Activated CD4-positive, alpha-beta T cell treated with anti-CD3 and anti-CD28 coated beads, Interleukin-10, Interleukin-2, amounts not matched to agents 100 ng/mL and 50 ng/mL, durations not matched to agents 16 hours and 8 hours (primary cell): ENCODE results near the gene ABL1.
A peak's percentile ranks its signal among the peaks of the same experiment; 100 is the strongest.

ENCODE experiments used
- DNase-seq: peaks from one replicate; pipeline ENCODE4 v3.0.0-alpha.2; 2020

Gene ABL1

GRCh38 chr9:130852801-130853200 is 17.7 kb downstream of the ABL1 start:
- DNase-seq = no peak

GRCh38 chr9:130854092-130854491 is 19.0 kb downstream of the ABL1 start:
- no peak for DNase-seq

DNA sequence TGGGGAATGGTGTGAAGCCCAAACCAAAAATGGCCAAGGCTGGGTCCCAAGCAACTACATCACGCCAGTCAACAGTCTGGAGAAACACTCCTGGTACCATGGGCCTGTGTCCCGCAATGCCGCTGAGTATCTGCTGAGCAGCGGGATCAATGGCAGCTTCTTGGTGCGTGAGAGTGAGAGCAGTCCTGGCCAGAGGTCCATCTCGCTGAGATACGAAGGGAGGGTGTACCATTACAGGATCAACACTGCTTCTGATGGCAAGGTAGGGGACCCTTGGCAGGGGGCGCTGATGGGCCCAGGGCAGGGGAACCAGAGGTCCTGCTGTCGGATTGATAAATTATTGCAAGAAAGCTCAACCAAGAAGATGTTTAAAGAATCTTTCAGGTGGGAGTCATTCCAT is 19.8 kb downstream of the ABL1 start:
- DNase-seq = no peak

- DNase-seq = no peak
These were observed 21.4 kb downstream of the ABL1 start for GRCh38 chr9:130856474-130856873.

- DNase-seq = no peak
These were observed 23.0 kb downstream of the ABL1 start for GRCh38 chr9:130857864-130858738.

DNA sequence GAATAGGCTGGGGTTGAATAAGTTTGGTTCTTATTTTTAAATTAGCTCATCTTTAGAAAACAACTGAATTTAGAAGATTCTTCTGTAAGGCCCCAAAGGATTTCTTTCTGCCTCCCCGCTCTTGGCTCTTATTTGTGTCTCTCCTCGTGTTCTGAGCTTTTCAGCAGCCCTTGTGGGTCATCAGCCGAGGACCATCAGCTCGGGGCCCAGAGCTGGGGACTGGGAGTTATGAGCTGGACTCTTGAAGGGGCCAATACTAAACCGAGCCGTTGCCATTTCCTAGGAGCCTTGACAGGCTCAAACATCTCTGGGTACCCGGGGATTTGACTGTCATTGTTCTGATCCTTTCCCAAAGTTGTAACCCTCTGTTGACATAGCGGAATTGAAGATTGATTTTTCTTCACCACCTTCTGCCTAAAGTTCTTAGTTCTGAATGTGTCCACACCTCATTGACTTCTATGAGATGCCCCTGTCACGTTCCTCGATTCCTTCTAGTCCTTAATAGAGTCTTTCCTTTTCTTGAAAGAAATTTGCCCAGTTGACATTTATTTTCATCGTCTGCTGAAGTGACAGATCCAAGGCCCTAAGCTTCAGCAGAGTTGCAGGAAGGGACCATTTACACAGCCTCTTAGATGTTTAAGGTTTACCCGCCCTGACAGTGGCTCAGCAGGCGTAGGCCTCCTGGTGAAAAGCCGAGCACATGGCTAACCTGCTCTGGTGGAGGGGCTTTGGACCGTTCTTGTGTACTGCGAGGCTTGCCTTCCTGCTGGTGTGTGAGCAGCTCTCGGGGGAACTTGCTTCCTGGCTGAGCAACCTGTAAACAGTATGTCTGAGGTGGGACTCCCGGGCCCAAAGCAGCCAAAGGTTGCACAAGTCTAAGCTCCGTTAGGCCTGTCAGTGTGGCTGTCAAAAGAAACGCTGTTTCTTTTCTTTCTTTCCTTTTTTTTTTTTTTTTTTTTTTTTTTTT is 24.0 kb downstream of the ABL1 start:
- no peak for DNase-seq

DNA sequence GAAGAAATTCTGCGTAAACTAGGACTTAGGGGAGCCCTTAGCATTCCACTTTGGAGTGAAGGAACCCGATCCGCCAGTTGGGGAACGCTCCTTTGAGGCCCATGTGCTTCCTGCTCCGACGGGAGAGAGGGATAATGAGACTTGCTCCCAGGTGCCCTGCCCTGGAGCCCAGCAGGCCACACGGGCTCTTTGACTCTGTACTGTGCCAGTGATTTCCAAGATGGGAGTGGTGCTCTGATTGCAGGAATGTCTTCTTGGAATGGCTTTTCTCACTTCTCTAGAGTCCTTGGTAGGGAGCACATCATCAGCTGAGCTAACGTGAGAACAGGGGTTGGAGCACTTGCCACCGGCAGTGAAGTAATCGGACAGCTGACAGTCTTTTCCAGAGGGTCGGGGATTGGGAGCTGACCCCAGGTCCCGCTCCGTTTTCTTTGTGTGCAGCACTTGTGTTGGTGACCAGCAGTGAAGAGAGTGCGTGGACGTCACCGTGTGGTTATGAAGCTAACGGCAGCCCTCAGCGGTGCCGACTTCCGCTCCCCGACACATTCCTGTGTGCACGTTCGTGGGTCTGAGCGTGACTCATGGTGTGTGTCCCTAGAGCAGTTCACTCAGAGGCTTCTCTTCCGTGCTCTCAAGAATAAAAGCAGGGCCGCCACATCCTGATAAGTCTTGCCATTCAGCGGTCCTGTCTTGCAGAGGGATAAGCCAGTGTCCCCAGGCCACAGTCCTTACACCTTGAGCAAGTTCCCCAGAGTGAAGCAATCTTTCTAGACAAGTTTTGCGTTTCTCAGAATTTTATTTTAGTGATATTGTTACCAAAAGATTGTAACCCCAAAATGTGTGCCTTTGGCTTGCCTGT is 25.6 kb downstream of the ABL1 start:
- DNase-seq = no peak

DNA sequence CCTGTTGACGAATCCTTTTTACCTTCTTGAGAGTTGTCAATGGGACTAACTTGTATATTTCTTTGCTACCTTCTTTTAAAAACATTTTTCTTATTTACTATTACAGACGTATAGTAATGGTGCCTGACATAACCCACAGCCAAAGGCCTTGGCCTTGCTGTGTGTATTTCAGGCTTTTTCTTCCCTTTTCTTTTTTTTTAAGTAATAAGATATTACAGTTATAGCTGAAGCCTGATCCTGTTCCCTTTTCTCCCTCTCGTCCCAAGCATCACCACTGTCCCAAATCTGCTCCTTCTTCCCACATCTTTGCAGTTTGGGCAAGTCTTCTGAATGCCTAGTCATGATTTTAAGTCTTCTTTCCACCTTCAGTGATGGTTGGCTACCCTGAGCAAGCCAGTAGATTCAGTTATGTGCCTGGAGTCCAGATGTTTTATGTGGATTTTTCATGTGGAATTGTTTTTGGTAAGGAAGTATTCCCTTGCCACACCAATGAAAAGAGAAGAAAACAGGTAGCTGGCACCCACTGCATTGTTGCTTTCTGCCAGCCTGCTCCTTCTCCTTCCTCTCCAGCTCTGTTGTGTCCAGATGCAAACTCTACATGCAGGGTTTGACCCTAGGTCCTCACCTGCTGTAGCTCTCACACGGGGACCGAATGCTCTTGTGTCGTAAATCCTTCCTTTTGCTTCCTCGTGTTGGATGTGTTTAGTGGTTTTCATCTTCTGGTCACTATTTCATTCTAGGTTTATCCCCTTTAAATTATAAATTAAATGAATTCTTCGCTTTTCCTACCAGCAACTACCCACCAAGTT is 26.5 kb downstream of the ABL1 start:
- no peak for DNase-seq

- no peak for DNase-seq
These were observed 27.2 kb downstream of the ABL1 start for GRCh38 chr9:130862217-130862616.

- no peak for DNase-seq
These were observed 27.7 kb downstream of the ABL1 start for GRCh38 chr9:130862747-130863146.

- no peak for DNase-seq
These were observed 29.5 kb downstream of the ABL1 start for GRCh38 chr9:130864541-130864940.

DNA sequence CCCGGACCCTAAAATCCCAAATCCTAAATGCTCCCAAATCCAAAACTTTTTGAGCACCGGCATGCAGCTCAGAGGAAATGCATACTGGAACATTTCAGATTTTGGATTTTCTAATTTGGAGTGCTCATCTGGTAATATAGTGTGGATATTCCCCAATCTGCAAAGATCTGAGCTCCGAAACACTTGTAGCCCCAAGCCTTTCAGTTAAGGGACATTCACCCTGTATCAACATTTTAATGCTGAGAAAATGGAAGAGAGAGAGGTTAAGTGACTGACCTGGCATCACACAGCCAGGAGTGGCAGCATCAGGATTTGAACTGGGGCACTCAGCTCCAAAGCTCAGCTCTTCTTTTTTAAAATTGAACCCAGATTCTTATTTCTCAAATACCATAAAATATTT is 30.9 kb downstream of the ABL1 start:
- DNase-seq = no peak

DNA sequence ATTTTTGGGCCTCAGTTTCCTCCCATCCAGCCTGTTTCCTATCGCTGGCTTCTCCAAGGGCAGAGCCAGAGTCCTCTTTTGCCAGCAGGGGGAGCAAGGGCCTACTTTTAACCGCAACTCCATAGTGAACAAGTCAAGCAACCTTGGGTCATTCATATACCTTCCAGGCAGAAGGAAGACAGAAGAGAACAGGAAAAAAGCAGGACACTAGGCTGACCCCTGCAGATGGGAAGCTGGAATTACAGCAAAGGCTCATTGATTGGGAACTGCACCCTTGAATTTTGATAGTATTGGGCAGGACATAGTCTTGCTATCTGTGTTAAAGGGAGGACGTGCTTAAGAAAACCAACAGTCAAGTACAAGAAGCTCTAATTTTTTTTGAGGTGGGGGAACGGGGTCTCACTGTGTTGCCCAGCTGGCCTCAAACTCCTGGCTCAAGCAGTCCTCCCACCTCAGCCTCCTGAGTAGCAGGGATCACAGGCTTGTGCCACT is 31.5 kb downstream of the ABL1 start:
- peak; percentile 61 for DNase-seq

GRCh38 chr9:130867556-130867955 is 32.5 kb downstream of the ABL1 start:
- DNase-seq = no peak

DNA sequence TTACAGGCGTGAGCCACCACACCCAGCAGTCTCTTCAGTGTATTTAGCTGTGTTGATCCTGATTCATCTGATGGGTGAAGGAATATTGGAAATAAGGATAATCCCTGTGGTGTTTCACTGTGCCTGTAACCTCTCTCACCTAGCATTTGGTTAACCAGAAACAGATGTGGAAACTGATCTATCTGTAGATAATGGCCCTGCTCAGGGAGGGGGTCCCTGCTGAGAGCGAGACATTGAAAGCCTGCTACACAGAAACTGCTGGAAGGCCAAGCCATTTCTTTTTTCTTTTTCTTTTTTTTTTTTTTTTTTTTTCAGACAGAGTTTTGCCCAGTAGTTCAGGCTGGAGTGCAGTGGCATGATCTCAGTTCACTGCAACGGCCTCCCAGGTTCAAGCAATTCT is 33.2 kb downstream of the ABL1 start:
- no peak for DNase-seq

GRCh38 chr9:130869250-130869649 is 34.2 kb downstream of the ABL1 start:
- DNase-seq = no peak

GRCh38 chr9:130870491-130871381 is 35.7 kb downstream of the ABL1 start:
- no peak for DNase-seq

DNA sequence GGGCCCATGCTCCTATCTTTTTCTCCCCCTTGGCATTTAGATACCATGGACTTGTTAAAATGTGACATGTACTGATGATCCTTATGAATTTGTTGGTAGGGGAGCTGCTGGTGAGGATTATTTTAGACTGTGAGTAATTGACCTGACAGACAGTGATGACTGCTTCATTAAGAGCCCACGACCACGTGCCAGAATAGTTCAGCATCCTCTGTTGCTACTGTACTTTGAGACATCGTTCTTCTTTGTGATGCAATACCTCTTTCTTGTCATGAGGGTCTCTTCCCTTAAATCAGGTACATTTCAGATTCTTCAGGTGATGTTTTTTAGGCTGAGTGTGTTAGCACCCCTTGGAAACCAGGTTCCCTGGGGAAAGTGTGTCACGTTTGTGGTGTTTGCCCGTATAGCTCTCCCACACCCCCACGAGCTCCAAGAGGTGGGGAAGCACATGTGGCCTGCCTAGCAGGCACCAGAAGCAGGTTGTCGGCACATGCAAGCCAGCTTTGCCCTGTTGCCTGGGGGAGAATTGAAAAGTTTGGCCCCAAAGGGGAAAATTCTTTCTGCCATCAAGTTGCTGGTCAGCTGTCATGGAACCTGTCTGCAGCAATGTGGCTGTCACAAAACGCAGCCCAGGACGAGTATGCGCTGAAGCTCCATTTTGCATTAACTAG is 36.5 kb downstream of the ABL1 start:
- no peak for DNase-seq

- DNase-seq = no peak
These were observed 37.0 kb downstream of the ABL1 start for GRCh38 chr9:130872093-130872492.

GRCh38 chr9:130872508-130872907 is 37.5 kb downstream of the ABL1 start:
- DNase-seq = no peak
